ENCODE data around the gene DOK5.
"Not testable (repeated sequence)": the region's sequence is repeated elsewhere in the genome, so short reads cannot be mapped to it uniquely, and the experiment has no call there.

DOK5 gene

DNA sequence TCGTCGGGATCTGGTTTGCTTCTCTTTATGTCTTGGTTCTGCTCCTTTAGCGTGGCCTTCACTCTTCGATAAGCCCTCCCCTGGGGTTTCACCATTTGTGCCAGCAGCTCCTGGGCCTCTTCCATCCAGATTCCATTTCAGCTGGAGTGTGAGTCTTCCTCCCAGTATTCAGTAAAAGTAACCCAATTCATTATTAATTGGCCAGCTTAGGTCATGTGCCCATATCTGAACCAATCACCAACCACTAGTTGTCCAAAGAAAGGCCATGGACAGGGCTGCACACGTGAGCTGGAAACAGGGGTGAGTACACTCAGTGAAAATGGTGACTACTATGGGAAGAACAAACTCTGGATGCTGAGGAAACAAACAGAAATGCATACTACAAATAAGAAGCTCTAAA, 2.8 kb upstream of the DOK5 start:
- no peak for DNase-seq (ENCODE audit: low spot score)

DNA sequence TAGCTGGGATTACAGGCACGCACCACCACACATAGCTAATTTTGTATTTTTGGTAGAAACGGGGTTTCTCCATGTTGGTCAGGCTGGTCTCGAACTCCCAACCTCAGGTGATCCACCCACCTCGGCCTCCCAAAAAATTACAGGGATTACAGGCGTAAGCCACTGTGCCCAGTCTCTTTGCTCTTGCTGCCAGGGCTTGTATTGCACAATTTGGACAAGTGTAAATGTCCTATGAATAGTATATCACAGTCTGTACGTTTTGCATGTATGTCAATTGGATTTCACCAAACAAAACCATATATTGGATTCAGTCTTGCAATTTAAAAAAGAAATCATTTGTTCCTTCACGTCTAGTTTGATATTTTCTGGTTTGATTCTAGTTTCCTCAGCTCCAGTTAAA, 2.1 kb upstream of the DOK5 start:
- no peak for DNase-seq (ENCODE audit: low spot score)

DNA sequence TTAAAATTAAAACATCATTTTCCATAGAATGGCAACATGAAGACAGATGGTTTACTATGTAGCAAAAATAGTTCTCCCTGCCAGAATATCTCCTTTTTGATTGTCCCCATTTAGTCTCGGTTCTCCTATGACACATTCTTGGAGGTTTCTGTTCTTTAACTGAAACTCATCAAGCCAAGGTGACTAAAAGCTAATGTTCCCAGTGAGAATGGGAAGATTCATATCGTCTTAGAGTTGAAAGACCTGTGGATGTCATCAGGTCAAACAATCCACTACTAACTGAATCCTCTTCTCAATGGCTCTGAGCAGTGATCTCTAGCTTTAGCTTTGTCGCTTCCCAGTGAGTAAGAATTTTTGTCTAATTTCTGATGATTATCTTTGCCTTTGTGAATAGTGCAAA, 1.3 kb upstream of the DOK5 start:
- DNase-seq (ENCODE audit: low spot score) = no peak

- DNase-seq (ENCODE audit: low spot score) = no peak
These were observed 527 bp upstream of the DOK5 start for GRCh38 chr20:54474866-54475265.

GRCh38 chr20:54476169-54477009, 996 bp downstream of the DOK5 start:
- no peak for DNase-seq (ENCODE audit: low spot score)

GRCh38 chr20:54477191-54477955, 2.0 kb downstream of the DOK5 start:
- DNase-seq (ENCODE audit: low spot score) = no peak

DNA sequence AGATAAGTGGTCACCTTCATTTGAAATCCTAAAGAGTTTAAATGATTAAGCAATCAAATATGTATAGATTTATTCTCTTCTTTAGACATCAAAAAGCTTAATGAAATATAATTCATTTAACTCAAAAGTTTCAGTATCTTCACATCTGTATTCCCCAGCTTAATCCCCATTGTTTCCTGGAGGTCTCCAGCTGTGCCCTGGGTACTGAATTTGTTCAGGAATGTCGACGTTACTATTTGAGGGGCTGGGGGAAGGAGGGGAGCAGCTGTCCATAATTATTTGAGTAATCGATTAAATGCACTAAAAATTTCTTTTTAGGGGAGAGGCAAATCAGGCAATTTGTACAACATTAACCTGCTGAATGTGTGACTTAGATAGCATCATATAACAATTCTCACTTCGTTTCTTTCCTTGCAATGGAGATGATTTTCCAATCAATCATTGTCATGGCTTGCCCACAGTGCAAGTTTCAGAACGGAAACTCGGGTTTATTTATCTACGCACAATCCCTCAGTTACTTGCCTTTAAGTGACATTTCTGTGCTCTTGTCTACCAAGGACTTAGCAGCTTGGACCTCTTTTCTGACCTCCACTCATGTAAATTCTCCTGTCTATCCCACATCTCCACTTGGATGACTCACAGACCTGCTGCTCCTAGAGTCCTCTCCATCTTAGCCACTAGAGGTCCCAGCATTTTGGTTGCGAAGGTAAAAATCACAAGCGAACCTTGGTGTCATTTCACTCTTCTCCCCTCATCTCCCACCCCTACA, 3.9 kb downstream of the DOK5 start:
- DNase-seq (ENCODE audit: low spot score) = no peak

DNA sequence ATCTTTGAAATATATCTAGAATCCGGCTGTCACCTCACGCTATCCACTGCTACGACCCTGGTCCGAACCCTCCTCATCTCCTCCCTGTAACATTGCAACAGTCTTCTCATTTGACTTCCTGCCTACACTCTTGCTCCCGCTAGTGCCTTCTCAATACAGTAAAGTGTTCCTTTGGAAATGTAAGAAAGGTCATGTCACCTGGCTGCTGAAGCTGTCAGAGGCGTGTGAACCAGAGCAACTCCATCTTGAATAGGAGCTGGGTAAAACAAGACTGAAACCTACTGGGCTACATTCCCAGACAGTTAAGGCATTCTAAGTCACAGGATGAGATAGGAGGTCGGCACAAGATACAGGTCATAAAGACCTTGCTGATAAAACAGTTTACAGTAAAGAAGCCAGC, 4.5 kb downstream of the DOK5 start:
- not testable (repeated sequence) for DNase-seq (ENCODE audit: low spot score)

DNA sequence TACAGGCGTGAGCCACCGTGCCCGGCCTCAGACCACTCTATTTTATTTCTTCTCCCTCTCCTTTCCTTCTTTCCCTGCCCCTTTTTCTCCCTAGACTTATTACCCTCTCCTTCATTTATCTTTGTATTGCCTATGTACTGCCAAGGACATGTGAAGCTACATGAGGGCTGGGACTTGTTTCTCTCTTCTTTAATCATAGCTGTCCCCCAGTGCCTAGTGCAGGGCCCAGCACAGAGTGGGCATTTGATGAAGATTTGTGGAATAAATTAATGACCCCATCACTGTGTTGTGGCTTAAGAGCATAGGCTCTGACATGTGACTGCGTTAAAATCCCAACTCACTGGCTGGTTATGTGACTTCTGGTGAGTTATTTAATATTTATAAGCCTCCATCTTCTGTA, 6.0 kb downstream of the DOK5 start:
- no peak for DNase-seq (ENCODE audit: low spot score)

DNA sequence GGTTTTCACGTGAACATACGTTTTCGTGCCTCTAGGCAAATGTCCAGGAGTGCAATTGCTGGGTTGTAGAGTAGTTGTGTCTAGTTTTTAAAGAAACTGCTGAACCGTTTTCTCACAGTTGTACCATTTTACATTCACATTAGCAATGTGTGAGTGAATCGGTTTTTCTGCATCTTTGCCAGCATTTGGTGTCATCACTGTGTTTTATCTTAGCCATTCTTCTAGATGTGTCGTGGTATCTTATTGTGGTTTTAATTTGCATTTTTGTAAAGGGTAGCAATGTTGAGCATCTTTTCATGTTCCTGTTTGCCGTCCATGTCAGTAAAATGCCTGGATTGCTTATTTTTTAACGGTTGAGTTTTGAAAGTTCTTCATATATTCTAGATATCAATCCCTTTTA, 10.2 kb downstream of the DOK5 start:
- DNase-seq (ENCODE audit: low spot score) = no peak

DNA sequence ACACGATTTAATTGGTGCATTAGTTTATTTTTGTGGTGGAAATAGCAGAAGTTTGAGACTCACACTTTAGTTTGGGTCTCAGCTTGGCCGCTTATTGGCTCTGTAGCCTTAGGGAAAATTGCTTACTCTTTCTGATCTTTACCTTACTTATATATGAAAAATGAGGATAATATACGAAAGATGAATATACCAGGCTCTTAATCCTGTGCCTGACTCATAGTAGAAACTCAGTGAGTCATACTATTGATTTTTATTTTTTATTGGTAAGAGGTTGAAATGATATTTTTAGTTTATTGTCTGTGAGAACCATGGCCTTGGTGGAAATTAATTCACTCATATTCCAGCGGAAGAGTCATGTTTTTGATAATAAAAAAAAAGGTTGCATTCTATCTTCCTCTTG, 11.2 kb downstream of the DOK5 start:
- DNase-seq (ENCODE audit: low spot score) = no peak

GRCh38 chr20:54488442-54488841, 13.0 kb downstream of the DOK5 start:
- DNase-seq (ENCODE audit: low spot score) = no peak

GRCh38 chr20:54491506-54491905, 16.1 kb downstream of the DOK5 start:
- no peak for DNase-seq (ENCODE audit: low spot score)

DNA sequence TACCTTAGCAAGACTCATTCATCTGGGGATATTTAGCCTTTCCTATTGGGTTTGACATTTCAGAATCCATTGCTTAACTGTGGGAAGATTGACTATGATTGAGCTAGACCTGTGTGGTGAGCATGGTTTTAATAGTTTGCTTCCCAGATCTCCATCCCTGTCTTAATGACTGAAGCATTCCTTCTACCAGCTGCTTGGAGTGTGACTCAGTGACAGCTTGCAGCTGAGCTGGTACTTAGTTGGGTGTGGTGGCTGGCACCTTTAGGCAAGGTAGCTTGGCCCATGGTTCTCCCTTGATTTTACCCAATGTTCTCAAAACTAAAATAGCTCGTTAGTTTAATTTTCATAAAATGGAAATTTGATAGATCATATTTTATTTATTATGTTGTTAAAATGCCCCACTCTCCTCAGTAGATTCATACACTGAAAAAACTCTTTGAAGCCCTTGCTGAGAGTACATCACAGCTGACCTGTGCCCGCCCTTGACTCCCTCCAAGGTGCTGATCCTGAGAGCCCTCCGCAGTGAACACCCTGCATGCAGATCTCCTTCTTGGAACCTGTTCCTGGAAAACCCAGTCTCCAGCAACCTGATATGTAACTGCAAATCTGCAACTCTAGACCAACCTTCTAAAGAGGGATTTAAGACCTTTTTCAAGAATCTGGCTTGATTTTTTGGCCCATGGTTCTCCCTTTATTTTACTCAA, 19.1 kb downstream of the DOK5 start:
- no peak for DNase-seq (ENCODE audit: low spot score)

DNA sequence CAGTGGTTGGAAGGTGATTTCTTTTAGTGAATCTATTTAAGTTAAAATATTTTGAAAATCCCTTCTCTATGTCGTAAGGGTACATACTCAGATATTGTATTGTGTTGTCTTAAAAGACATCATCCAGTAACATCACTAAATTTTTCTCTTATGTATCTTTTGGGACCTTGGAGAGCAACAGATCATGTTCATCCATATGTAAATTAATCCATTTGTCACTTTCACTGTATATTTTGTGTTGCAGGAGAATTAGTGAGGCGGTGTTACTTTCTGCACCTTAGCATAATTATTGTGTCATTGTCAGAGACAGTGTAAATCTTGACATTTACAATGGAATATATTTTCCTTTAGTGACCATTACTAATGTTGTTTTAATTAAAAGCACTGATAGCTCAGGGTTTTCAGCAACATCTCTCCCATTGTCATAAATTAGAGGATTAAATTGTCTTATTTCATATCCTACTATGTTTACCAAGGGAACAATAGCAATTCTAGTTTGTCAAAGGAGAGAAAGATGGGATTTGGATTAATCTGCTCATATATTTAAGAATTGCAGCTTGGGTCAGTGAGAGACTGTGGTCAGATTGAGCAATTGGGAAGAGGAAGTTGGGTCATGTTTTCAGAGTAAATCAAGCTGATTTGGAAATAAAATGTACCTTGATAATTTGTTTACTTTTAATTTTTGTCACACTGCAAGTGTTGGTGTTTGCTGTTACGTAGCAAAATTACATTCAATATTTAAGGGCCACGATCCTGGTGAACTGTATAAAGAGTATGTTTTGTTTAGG, 22.7 kb downstream of the DOK5 start:
- no peak for DNase-seq (ENCODE audit: low spot score)

DNA sequence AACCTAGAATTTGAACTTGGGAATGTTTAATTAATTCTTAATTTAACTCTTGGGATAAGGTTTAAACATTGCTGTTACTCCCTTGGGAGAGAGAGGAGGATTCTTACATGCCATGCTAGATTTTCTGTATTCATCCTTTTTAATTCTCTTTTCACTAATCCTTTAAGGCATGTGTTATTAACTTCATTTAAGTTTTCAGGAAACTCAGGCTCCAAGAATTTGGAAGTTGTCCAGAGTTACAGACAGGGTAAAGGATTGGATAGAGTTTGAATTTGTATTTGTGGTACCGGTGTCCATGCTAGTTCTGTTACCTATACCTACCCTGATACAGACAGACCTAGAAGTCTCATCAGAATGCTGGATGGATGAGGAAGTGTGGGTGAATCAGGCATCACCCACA, 23.7 kb downstream of the DOK5 start:
- no peak for DNase-seq (ENCODE audit: low spot score)

DNA sequence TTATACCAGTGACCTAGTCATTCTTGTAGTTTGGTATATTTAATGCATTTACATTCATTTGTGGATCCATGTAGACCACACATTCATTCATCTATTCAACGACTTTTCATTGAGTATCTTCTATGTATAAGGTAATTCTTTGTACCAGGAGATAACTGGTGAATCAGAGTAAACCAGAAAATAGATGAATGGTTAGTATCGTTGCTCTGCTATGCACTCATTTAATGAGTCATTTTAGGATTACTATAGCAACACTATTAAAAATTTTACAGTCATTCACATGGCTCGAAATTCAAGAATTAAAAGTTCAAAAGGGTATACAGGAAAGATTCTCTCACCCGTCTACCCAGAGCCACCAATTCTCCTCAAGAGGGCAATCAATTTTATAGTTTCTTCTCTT, 26.8 kb downstream of the DOK5 start:
- no peak for DNase-seq (ENCODE audit: low spot score)

DNA sequence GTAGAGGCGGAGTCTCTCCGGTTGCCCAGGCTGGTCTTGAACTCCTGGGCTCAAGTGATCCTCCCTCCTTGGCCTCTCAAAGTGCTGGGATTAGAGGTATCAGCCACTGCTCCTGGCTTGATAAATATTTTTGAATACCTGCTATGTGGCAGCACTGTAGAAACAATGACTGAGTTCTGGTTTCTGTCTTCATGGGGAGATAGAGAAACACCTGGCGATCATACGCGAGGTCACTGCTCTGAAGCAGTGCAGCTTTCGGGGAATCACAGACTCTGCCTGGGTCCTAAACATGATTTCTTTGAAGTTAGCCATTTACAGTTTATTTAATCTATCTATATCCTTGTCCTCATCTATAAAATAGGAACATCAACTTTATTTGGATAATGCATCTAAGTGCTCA, 31.2 kb downstream of the DOK5 start:
- DNase-seq (ENCODE audit: low spot score) = no peak

GRCh38 chr20:54510541-54511129, 35.2 kb downstream of the DOK5 start:
- no peak for DNase-seq (ENCODE audit: low spot score)

GRCh38 chr20:54512694-54513093, 37.3 kb downstream of the DOK5 start:
- DNase-seq (ENCODE audit: low spot score) = no peak

GRCh38 chr20:54514028-54514607, 38.7 kb downstream of the DOK5 start:
- no peak for DNase-seq (ENCODE audit: low spot score)

All from CD4-positive, alpha-beta T cell treated with Interleukin-15 for 4 hours (primary cell).